CD4-positive, alpha-beta T cell (primary cell): ENCODE results near the gene PGM5. TPM values are rescaled to one million over a fixed set of nuclear protein-coding genes. Genes with fewer than 3 reads are reported as not detected.

ENCODE experiments used
- ATAC-seq: fragments of 200-7000 bp; cut with Tn5 transposase; one replicate; pipeline ENCODE4 v1.10.0; 2022; ENCODE audit warnings: mild to moderate bottlenecking; ENCODE audit not compliant: poor library complexity
- CTCF ChIA-PET: fragments of 350-600 bp; sonication (Branson Sonifier 250); formaldehyde crosslinking; loops from one replicate; lab custom pipeline; 2021; ENCODE audit warnings: antibody characterized with exemption, inconsistent platforms; lab: Charles Lee
- POLR2A ChIA-PET: fragments of 350-600 bp; sonication (Branson Sonifier 250); formaldehyde crosslinking; loops from one replicate; lab custom pipeline; 2021; ENCODE audit warnings: antibody characterized with exemption, inconsistent platforms; lab: Charles Lee
- DNase-seq, 14 experiments: peaks; one replicate each; pipeline ENCODE4 v3.0.0-alpha.2; 2013 to 2020; ENCODE audit warnings: mixed read lengths in 2 of 14
- H3K27ac ChIP-seq, 2 donors: one replicate each; pipeline versions ENCODE4 v1.5.1 to v1.7.0; 2013; ENCODE audit warnings: low read length in 2 of 2, low read depth in 1 of 2, mild to moderate bottlenecking in 1 of 2
- H3K27me3 ChIP-seq, 2 experiments: 1 replicate in 1 of 2; 2 replicates in 1 of 2; pipeline versions ENCODE4 v1.6.1 to v1.7.0; 2013; ENCODE audit warnings: low read length in 2 of 2, control low read depth in 1 of 2, mild to moderate bottlenecking in 1 of 2, moderate library complexity in 1 of 2; ENCODE audit not compliant: insufficient read depth in 2 of 2, control insufficient read depth in 1 of 2
- H3K36me3 ChIP-seq: one replicate; pipeline ENCODE4 v1.6.1; 2013; ENCODE audit warnings: low read length, control low read depth; ENCODE audit not compliant: insufficient read depth
- H3K4me1 ChIP-seq: one replicate; pipeline ENCODE4 v1.6.1; 2013; ENCODE audit warnings: low read length, control low read depth; ENCODE audit not compliant: insufficient read depth
- H3K4me3 ChIP-seq: one replicate; pipeline ENCODE4 v1.5.1; 2013; ENCODE audit warnings: mild to moderate bottlenecking, low read length, moderate library complexity
- H3K9me3 ChIP-seq, 2 experiments: 1 replicate in 1 of 2; 2 replicates in 1 of 2; pipeline versions ENCODE4 v1.6.1 to v1.7.0; 2013; ENCODE audit warnings: low read length in 2 of 2, mild to moderate bottlenecking in 2 of 2, control low read depth in 1 of 2, moderate library complexity in 1 of 2; ENCODE audit not compliant: control insufficient read depth in 1 of 2, insufficient read depth in 1 of 2
- H3K27ac Mint-ChIP-seq: one replicate; pipeline ENCODE4 v1.8.0; 2020; ENCODE audit warnings: mixed read lengths
- H3K27me3 Mint-ChIP-seq: one replicate; pipeline ENCODE4 v1.8.0; 2021; ENCODE audit warnings: mixed read lengths
- H3K36me3 Mint-ChIP-seq: one replicate; pipeline ENCODE4 v1.8.0; 2021; ENCODE audit warnings: low read depth, mixed read lengths
- H3K4me1 Mint-ChIP-seq: one replicate; pipeline ENCODE4 v1.8.0; 2021; ENCODE audit warnings: low read depth, mixed read lengths
- H3K4me3 Mint-ChIP-seq: one replicate; pipeline ENCODE4 v1.8.0; 2020; ENCODE audit warnings: mild to moderate bottlenecking, mixed read lengths
- H3K9me3 Mint-ChIP-seq: one replicate; pipeline ENCODE4 v1.8.0; 2020; ENCODE audit warnings: mixed read lengths
- intact Hi-C, 2 experiments: fragments of 100-400 bp; cut with DNase I in 1 of 2; cut with micrococcal nuclease in 1 of 2; formaldehyde crosslinking; loops; one replicate each; pipeline versions ENCODE4 v1.15.1 to v1.9.0; 2023 to 2025; cut with DNase I, micrococcal nuclease
- total RNA-seq, 174 experiments: library from RNA in 2 of 174; stranded (reverse) in 2 of 174; gene quantifications; one replicate each; pipeline ENCODE4 v1.2.3 and lab custom pipeline; 2021 to 2026
- TF ChIP-seq, protein P1 (sequence below): fragments of 200-600 bp; IDR thresholded peaks from one replicate; pipeline ENCODE4 v1.8.0; 2022; ENCODE audit warnings: antibody characterized with exemption, mild to moderate bottlenecking

Gene PGM5
- total RNA-seq, 2 experiments from 2014 or later, result not detected

GRCh38 chr9:68547417-68547816 lies 191.0 kb downstream of the PGM5 start:
- no peak overlapping the region for H3K27ac Mint-ChIP-seq
- intact Hi-C loops, result no loop called here
- no peak overlapping the region for H3K4me3 ChIP-seq

GRCh38 chr9:68548241-68548640 lies 191.8 kb downstream of the PGM5 start:
- no peaks in the 10 kb centered on the region for H3K36me3 Mint-ChIP-seq
- no peak overlapping the region for H3K27ac Mint-ChIP-seq
- no peaks in the 10 kb centered on the region for H3K9me3 Mint-ChIP-seq
- Histone ChIP-seq H3K36me3 (no peaks in the 10 kb centered on the region), H3K4me3 (no peak overlapping the region), H3K27me3 (peaks cover 0 to 4% of the 10 kb centered on the region in 2 experiments), H3K27ac (no peak overlapping the region), H3K4me1 (no peaks in the 10 kb centered on the region), H3K9me3 (no peaks in the 10 kb centered on the region)
- CTCF ChIA-PET, result no interaction called here
- ATAC-seq, result no peak
- no peaks in the 10 kb centered on the region for H3K4me1 Mint-ChIP-seq
- TF ChIP-seq, protein P1, sequence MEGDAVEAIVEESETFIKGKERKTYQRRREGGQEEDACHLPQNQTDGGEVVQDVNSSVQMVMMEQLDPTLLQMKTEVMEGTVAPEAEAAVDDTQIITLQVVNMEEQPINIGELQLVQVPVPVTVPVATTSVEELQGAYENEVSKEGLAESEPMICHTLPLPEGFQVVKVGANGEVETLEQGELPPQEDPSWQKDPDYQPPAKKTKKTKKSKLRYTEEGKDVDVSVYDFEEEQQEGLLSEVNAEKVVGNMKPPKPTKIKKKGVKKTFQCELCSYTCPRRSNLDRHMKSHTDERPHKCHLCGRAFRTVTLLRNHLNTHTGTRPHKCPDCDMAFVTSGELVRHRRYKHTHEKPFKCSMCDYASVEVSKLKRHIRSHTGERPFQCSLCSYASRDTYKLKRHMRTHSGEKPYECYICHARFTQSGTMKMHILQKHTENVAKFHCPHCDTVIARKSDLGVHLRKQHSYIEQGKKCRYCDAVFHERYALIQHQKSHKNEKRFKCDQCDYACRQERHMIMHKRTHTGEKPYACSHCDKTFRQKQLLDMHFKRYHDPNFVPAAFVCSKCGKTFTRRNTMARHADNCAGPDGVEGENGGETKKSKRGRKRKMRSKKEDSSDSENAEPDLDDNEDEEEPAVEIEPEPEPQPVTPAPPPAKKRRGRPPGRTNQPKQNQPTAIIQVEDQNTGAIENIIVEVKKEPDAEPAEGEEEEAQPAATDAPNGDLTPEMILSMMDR, result no peak
- intact Hi-C loops, result no loop called here
- H3K4me3 Mint-ChIP-seq, result no peak overlapping the region
- peaks cover 15% of the 10 kb centered on the region for H3K27me3 Mint-ChIP-seq
- no peak for DNase-seq
- POLR2A ChIA-PET, result no interaction called here

More at GRCh38 chr9:68547417-68547816, 191.0 kb downstream of the PGM5 start:
- Histone ChIP-seq H3K27ac (no peak overlapping the region), H3K36me3 (no peaks in the 10 kb centered on the region), H3K4me1 (no peaks in the 10 kb centered on the region), H3K9me3 (no peaks in the 10 kb centered on the region), H3K27me3 (peaks cover 0 to 4% of the 10 kb centered on the region in 2 experiments)
- CTCF ChIA-PET, result no interaction called here
- Mint-ChIP-seq H3K9me3 (no peaks in the 10 kb centered on the region), H3K4me3 (no peak overlapping the region), H3K36me3 (no peaks in the 10 kb centered on the region), H3K4me1 (no peaks in the 10 kb centered on the region), H3K27me3 (peaks cover 19% of the 10 kb centered on the region)
- ATAC-seq (no peak), DNase-seq (no peak)
- TF ChIP-seq, protein P1, result no peak
- POLR2A ChIA-PET, result no interaction called here

DNA sequence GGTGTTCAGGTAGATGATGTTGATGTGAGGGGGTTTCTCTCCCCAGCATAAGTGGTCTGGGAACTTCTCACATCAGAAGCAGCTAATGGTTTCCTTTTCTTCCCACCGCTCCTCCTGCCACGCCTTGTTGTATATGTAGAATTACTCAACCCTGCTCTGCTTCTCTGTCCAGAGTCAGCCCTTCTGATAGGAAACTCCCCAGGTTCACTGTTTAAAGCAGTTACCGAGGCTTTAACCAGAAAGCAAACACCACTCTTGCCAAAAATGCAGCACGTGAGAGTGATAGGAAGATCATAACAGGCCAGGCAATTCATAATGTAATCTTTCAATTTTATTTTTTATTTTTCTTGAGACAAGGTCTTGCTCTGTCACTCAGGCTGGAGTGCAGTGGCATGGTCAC lies 194.8 kb downstream of the PGM5 start:
- ChIA-PET CTCF (no interaction called here), POLR2A (no interaction called here)
- intact Hi-C loops, result no loop called here
- Mint-ChIP-seq H3K9me3 (no peaks in the 10 kb centered on the region), H3K36me3 (no peaks in the 10 kb centered on the region), H3K4me1 (no peaks in the 10 kb centered on the region), H3K4me3 (no peak overlapping the region), H3K27ac (no peak overlapping the region), H3K27me3 (peaks cover 11% of the 10 kb centered on the region)
- Histone ChIP-seq H3K27me3 (peaks cover 0 to 4% of the 10 kb centered on the region in 2 experiments), H3K36me3 (no peaks in the 10 kb centered on the region), H3K9me3 (no peaks in the 10 kb centered on the region), H3K4me3 (no peak overlapping the region), H3K4me1 (no peaks in the 10 kb centered on the region), H3K27ac (no peak overlapping the region)
- DNase-seq, result peak in 2 of 14 experiments; percentile 10 to 23
- TF ChIP-seq, protein P1, result no peak
- no peak for ATAC-seq
